ENCODE measurements around the gene PATL2. TPM values are rescaled to one million over a fixed set of nuclear protein-coding genes. Genes with fewer than 3 reads are reported as not detected.
"Not testable (repeated sequence)": the region's sequence is repeated elsewhere in the genome, so short reads cannot be mapped to it uniquely, and the experiment has no call there.

Gene PATL2
- total RNA-seq, 1 experiment from 2014 or later: not detected

- Histone ChIP-seq H3K9me3 (no peaks in the 10 kb centered on the region), H3K4me3 (no peak overlapping the region), H3K27me3 (no peaks in the 10 kb centered on the region), H3K36me3 (no peaks in the 10 kb centered on the region)
- DNase-seq: no peak
Observed at GRCh38 chr15:44726136-44726535, 15.0 kb upstream of the PATL2 start.

DNA sequence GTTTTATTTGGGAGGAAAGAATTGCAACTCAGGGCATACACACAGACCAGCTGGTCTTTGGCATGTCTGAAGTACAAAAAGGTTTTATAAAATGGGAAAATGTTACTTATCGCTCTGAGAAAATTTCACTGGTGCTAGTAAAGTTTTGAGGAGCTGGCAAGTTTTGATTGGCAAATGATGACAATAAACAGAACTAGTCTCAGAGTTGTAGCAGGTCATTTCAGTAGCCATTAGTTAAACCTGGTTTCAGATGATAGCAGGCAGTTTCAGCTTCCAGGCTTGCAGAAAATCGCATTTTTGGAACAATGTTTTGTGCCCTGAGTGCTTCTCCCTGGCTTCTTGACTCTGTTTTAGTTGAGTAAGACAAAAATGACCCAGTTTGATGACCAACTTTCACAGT lies 10.9 kb upstream of the PATL2 start:
- H3K27me3 ChIP-seq: no peaks in the 10 kb centered on the region
- peaks cover 19% of the 10 kb centered on the region for H3K36me3 ChIP-seq
- H3K4me3 ChIP-seq: no peak overlapping the region
- DNase-seq: no peak
- no peaks in the 10 kb centered on the region for H3K9me3 ChIP-seq

- H3K27me3 ChIP-seq: no peaks in the 10 kb centered on the region
- H3K36me3 ChIP-seq: peaks cover 33% of the 10 kb centered on the region
- no peak for DNase-seq
- H3K9me3 ChIP-seq: no peaks in the 10 kb centered on the region
- no peak overlapping the region for H3K4me3 ChIP-seq
Observed at GRCh38 chr15:44720460-44721176, 9.5 kb upstream of the PATL2 start.

DNA sequence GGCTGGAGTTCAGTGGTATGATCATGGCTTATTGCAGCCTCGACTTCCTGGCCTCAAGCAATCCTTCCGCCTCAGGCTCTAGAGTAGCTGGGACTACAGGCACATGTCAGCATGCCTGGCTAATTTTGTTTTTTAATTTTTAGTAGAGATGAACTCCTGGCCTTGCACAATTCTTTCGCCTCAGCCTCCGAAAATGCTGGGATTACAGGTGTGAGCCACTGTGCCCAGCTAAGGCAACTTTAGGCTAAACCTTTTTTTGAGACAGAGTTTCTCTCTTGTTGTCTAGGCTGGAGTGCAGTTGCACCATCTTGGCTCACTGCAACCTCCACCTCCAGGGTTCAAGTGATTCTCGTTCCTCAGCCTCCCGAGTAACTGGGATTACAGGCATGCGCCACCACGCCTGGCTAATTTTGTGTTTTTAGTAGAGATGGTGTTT lies 8.9 kb upstream of the PATL2 start:
- peaks cover 39% of the 10 kb centered on the region for H3K36me3 ChIP-seq
- not testable (repeated sequence) for H3K4me3 ChIP-seq

GRCh38 chr15:44719293-44719999 lies 8.3 kb upstream of the PATL2 start:
- no peak overlapping the region for H3K4me3 ChIP-seq
- DNase-seq: peak; percentile 26

More for the DNA sequence above, 8.9 kb upstream of the PATL2 start:
- DNase-seq, H3K27me3 ChIP-seq, H3K9me3 ChIP-seq: not testable (repeated sequence)

GRCh38 chr15:44718927-44719292 lies 7.8 kb upstream of the PATL2 start:
- Histone ChIP-seq H3K36me3 (peaks cover 50% of the 10 kb centered on the region), H3K27me3 (no peaks in the 10 kb centered on the region), H3K9me3 (no peaks in the 10 kb centered on the region), H3K4me3 (no peak overlapping the region)
- no peak for DNase-seq

More at GRCh38 chr15:44719293-44719999, 8.3 kb upstream of the PATL2 start:
- H3K36me3 ChIP-seq: peaks cover 45% of the 10 kb centered on the region
- H3K27me3 ChIP-seq: no peaks in the 10 kb centered on the region
- H3K9me3 ChIP-seq: no peaks in the 10 kb centered on the region

DNA sequence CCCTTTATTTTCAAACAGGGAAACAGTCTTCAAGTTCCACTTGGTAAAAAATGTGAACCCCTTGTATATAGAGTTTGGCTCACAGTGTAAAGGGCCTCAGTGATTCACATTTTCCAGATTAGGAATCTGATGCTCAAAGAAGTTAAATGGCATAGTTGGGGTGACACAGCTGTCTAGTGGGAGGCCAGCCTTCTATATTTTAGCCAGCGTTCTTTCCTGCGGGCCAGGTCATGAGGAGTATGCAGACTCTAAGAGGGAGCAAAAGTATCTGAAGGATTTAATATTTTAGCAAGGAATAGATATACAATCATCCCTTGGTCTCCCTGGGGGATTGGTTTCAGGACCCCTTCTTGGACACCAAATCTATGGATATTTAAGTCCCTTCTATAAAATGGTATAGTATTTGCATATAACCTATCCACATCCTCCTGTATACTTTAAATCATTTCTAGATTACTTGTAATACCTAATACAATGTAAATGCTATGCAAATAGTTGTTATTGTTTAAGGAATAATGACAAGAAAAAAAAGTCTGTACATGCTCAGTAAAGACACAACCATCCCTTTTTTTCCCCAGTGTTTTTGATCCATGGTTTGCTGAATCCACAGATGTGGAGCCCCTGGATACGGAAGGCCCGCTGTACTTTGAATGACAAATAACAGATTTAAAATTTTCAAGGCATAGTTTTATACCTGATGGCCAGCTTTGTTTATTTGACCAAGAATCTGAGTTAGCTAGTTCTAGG lies 7.2 kb upstream of the PATL2 start:
- Histone ChIP-seq H3K27me3 (no peaks in the 10 kb centered on the region), H3K36me3 (peaks cover 56% of the 10 kb centered on the region), H3K9me3 (no peaks in the 10 kb centered on the region), H3K4me3 (no peak overlapping the region)
- no peak for DNase-seq

GRCh38 chr15:44716983-44717602 lies 6.0 kb upstream of the PATL2 start:
- Histone ChIP-seq H3K9me3 (no peaks in the 10 kb centered on the region), H3K4me3 (no peak overlapping the region), H3K36me3 (peaks cover 67% of the 10 kb centered on the region), H3K27me3 (no peaks in the 10 kb centered on the region)
- no peak for DNase-seq

DNA sequence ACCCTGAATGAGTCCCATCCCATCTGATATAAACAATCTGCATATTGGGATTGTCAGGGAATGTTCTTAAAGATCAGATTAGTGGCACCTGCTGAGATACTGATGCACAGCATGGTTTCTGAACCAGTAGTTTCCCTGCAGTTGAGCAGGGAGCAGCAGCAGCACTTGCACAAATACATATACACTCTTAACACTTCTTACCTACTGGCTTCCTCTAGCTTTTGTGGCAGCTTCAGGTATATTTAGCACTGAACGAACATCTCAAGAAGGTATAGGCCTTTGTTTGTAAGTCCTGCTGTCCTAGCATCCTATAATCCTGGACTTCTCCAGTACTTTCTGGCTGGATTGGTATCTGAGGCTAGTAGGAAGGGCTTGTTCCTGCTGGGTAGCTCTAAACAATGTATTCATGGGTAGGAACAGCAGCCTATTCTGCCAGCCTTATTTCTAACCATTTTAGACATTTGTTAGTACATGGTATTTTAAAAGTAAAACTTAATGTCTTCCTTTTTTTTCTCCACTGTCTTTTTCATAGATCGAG lies 4.7 kb upstream of the PATL2 start:
- DNase-seq: no peak
- Histone ChIP-seq H3K4me3 (no peak overlapping the region), H3K9me3 (no peaks in the 10 kb centered on the region), H3K27me3 (no peaks in the 10 kb centered on the region), H3K36me3 (peaks cover 68% of the 10 kb centered on the region)

- H3K4me3 ChIP-seq: no peak overlapping the region
- H3K9me3 ChIP-seq: no peaks in the 10 kb centered on the region
- H3K36me3 ChIP-seq: peaks cover 68% of the 10 kb centered on the region
- no peak for DNase-seq
- no peaks in the 10 kb centered on the region for H3K27me3 ChIP-seq
Observed at GRCh38 chr15:44715142-44715796, 4.1 kb upstream of the PATL2 start.

- DNase-seq: no peak
- H3K9me3 ChIP-seq: no peaks in the 10 kb centered on the region
- no peaks in the 10 kb centered on the region for H3K27me3 ChIP-seq
- H3K4me3 ChIP-seq: peak overlapping the region; percentile 95
- H3K36me3 ChIP-seq: peaks cover 61% of the 10 kb centered on the region
Observed at GRCh38 chr15:44713006-44713966, 2.2 kb upstream of the PATL2 start.

GRCh38 chr15:44712346-44713005 lies 1.4 kb upstream of the PATL2 start:
- Histone ChIP-seq H3K27me3 (no peaks in the 10 kb centered on the region), H3K36me3 (peaks cover 53% of the 10 kb centered on the region), H3K4me3 (peak overlapping the region; percentile 95), H3K9me3 (no peaks in the 10 kb centered on the region)
- DNase-seq: peak; percentile 76

DNA sequence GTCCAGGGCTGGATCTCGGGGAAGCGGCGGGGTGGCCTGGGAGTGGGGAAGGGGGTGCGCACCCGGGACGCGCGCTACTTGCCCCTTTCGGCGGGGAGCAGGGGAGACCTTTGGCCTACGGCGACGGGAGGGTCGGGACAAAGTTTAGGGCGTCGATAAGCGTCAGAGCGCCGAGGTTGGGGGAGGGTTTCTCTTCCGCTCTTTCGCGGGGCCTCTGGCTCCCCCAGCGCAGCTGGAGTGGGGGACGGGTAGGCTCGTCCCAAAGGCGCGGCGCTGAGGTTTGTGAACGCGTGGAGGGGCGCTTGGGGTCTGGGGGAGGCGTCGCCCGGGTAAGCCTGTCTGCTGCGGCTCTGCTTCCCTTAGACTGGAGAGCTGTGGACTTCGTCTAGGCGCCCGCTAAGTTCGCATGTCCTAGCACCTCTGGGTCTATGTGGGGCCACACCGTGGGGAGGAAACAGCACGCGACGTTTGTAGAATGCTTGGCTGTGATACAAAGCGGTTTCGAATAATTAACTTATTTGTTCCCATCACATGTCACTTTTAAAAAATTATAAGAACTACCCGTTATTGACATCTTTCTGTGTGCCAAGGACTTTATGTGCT lies 721 bp upstream of the PATL2 start:
- Histone ChIP-seq H3K9me3 (no peaks in the 10 kb centered on the region), H3K36me3 (peaks cover 47% of the 10 kb centered on the region), H3K27me3 (no peaks in the 10 kb centered on the region), H3K4me3 (peak overlapping the region; percentile 95)
- peak; percentile 49 for DNase-seq

DNA sequence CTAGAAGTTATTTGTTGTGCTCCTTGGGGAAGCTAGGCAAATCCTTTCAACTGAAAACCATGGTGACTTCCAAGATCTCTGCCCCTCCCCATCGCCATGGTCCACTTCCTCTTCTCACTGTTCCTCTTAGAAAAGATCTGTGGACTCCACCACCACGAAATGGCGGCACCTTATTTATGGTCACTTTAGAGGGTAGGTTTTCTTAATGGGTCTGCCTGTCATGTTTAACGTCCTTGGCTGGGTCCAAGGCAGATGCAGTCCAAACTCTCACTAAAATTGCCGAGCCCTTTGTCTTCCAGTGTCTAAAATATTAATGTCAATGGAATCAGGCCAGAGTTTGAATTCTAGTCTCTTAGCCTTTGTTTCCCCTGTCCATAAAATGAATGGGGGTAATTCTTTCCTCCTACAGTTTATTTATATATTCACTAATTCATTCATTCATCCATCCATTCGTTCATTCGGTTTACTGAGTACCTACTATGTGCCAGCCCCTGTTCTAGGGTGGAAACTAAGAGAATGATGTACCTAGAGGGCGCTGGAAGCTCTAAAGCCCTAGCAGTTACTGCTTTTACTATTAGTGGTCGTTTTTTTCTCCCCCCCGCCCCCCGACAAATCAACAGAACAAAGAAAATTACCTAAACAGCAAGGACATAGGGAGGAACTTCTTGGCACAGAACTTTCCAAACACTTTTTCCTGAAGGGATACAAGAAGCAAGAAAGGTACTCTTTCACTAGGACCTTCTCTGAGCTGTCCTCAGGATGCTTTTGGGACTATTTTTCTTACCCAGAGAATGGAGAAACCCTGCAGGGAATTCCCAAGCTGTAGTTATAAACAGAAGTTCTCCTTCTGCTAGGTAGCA lies 657 bp downstream of the PATL2 start:
- Histone ChIP-seq H3K9me3 (no peaks in the 10 kb centered on the region), H3K4me3 (peak overlapping the region; percentile 95), H3K36me3 (peaks cover 33% of the 10 kb centered on the region), H3K27me3 (no peaks in the 10 kb centered on the region)
- DNase-seq: no peak

Measured in MG63 (cell line).